Measurements from ENCODE around the gene SLC16A13. TPM values are rescaled to one million over a fixed set of nuclear protein-coding genes. Genes with fewer than 3 reads are reported as not detected.
"Not testable (repeated sequence)": the region's sequence is repeated elsewhere in the genome, so short reads cannot be mapped to it uniquely, and the experiment has no call there.

Gene SLC16A13
- total RNA-seq, 1 experiment from 2014 or later: 7.5 TPM

DNA sequence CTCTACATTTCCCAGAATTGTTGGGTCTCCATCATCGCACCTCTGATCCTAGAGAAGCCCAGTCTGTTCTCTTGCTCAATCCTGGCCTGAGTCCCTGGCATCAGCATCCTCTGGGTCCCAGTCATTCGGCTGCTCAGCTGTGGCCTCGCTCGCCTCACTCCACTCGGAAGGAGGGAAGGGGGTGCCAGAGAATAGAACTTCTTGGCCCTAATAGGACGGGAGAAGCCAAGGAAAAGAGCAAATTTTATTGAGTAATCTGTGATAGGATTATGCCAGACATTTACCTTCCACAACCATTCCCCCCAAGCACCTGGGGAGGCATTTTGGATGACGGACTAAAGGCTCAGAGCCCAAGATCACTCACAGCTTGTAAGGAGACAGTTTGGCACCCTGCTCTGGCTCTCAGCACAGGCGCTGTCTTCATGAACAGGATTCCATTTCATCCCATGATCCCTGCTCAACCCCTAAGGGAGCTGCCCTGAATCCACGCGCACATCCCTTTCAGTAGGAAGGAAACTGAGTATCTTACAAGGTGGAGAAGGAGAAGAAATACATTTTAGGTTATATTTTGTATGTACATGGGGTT, 44.7 kb downstream of the SLC16A13 start:
- ChIA-PET CTCF (no interaction called here), POLR2A (no interaction called here)
- H3K4me1 Mint-ChIP-seq (ENCODE audit: insufficient read depth, unreplicated experiment): peaks cover 14% of the 10 kb centered on the region
- TF ChIP-seq, protein P1, sequence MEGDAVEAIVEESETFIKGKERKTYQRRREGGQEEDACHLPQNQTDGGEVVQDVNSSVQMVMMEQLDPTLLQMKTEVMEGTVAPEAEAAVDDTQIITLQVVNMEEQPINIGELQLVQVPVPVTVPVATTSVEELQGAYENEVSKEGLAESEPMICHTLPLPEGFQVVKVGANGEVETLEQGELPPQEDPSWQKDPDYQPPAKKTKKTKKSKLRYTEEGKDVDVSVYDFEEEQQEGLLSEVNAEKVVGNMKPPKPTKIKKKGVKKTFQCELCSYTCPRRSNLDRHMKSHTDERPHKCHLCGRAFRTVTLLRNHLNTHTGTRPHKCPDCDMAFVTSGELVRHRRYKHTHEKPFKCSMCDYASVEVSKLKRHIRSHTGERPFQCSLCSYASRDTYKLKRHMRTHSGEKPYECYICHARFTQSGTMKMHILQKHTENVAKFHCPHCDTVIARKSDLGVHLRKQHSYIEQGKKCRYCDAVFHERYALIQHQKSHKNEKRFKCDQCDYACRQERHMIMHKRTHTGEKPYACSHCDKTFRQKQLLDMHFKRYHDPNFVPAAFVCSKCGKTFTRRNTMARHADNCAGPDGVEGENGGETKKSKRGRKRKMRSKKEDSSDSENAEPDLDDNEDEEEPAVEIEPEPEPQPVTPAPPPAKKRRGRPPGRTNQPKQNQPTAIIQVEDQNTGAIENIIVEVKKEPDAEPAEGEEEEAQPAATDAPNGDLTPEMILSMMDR (IDR thresholded peaks at IDR 0.05; ENCODE audit: unreplicated experiment): no peak
- no peaks in the 10 kb centered on the region for H3K9me3 Mint-ChIP-seq (ENCODE audit: unreplicated experiment)
- no peak for DNase-seq (ENCODE audit: unreplicated experiment)
- no TSS peak for BruUV-seq (replicated peaks)
- no peak overlapping the region for H3K27ac Mint-ChIP-seq (ENCODE audit: low read depth, unreplicated experiment)
- no peaks in the 10 kb centered on the region for H3K36me3 Mint-ChIP-seq (ENCODE audit: insufficient read depth, unreplicated experiment)
- H3K27me3 Mint-ChIP-seq (ENCODE audit: insufficient read depth, unreplicated experiment): no peaks in the 10 kb centered on the region
- intact Hi-C loops (cut with micrococcal nuclease): no loop called here
- no peak overlapping the region for H3K4me3 Mint-ChIP-seq (ENCODE audit: unreplicated experiment)

DNA sequence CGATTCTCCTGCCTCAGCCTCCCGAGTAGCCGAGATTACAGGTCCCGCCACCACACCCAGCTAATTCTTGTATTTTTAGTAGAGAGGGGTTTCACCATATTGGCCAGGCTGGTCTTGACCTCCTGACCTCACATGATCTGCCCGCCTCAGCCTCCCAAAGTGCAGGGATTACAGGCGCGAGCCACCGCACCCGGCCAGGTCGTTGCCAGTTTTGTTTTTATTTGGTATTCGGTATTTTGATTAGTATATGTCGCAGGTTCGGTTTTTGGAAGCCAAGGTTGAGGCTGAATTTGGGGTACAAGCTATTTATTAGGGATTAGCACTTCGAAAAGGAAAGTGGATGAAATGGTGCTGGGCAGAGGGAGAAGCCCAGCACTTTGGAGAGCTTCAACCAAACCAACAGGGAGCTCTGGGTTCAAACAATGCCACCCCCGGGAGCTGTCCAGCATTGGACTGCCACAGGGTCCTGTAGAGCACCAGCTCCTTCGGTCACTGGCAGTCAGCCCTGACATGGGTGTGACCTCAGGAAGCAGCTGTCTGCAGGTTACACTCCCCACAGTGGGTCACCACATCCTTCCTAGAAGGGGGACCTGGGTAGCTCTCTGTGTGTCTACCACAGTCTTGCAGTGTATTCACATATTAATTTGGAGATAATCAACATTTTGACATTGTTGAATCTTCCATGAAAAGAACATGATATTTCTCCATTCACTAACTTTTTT, 45.7 kb downstream of the SLC16A13 start:
- no peak for DNase-seq (ENCODE audit: unreplicated experiment)
- H3K27me3 Mint-ChIP-seq (ENCODE audit: insufficient read depth, unreplicated experiment): no peaks in the 10 kb centered on the region
- ChIA-PET POLR2A (interaction anchor here (1.1 kb wide), 1 partner anchor 18 kb away, joined by 3 read pairs; no protein-coding TSS in a partner anchor), CTCF (interaction anchor here (0.6 to 0.8 kb wide), 3 partner anchors 14 to 114 kb away, joined by 3 to 4 read pairs (median 3); no protein-coding TSS in a partner anchor)
- TF ChIP-seq, protein P1 (IDR thresholded peaks at IDR 0.05; ENCODE audit: unreplicated experiment): no peak
- BruUV-seq (replicated peaks): no TSS peak
- H3K9me3 Mint-ChIP-seq (ENCODE audit: unreplicated experiment): no peaks in the 10 kb centered on the region
- H3K27ac Mint-ChIP-seq (ENCODE audit: low read depth, unreplicated experiment): no peak overlapping the region
- H3K4me1 Mint-ChIP-seq (ENCODE audit: insufficient read depth, unreplicated experiment): peaks cover 14% of the 10 kb centered on the region
- H3K36me3 Mint-ChIP-seq (ENCODE audit: insufficient read depth, unreplicated experiment): no peaks in the 10 kb centered on the region
- intact Hi-C loops (cut with micrococcal nuclease): no loop called here
- H3K4me3 Mint-ChIP-seq (ENCODE audit: unreplicated experiment): no peak overlapping the region

DNA sequence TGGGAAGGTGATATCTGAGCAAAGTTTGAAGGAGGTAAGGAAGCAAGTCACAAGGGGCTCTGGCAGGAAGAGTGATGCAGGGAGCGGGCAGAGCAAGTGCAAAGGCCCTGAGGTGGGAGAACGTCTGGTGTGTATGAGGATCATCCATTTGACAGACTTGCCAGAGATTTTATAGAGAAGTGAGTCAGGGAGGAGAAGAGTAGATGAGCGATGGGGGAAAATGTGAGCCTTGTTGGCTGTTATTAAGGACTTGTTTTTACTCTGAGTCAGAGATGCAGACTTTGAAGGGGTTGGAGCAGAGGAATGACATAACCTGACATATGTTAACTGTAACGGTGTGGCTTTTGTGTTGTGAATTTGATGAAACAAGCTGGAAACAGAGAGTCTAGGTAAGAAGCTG, 47.8 kb downstream of the SLC16A13 start:
- ChIA-PET POLR2A (no interaction called here), CTCF (interaction anchor here (0.7 kb wide), 1 partner anchor 18 kb away, joined by 3 read pairs; no protein-coding TSS in a partner anchor)
- no peak for DNase-seq (ENCODE audit: unreplicated experiment)
- Mint-ChIP-seq H3K27ac (ENCODE audit: low read depth, unreplicated experiment) (no peak overlapping the region), H3K4me1 (ENCODE audit: insufficient read depth, unreplicated experiment) (peaks cover 22% of the 10 kb centered on the region), H3K27me3 (ENCODE audit: insufficient read depth, unreplicated experiment) (no peaks in the 10 kb centered on the region), H3K9me3 (ENCODE audit: unreplicated experiment) (no peaks in the 10 kb centered on the region), H3K36me3 (ENCODE audit: insufficient read depth, unreplicated experiment) (no peaks in the 10 kb centered on the region), H3K4me3 (ENCODE audit: unreplicated experiment) (no peak overlapping the region)
- TF ChIP-seq, protein P1 (IDR thresholded peaks at IDR 0.05; ENCODE audit: unreplicated experiment): no peak
- BruUV-seq (replicated peaks): no TSS peak
- intact Hi-C loops (cut with micrococcal nuclease): no loop called here

DNA sequence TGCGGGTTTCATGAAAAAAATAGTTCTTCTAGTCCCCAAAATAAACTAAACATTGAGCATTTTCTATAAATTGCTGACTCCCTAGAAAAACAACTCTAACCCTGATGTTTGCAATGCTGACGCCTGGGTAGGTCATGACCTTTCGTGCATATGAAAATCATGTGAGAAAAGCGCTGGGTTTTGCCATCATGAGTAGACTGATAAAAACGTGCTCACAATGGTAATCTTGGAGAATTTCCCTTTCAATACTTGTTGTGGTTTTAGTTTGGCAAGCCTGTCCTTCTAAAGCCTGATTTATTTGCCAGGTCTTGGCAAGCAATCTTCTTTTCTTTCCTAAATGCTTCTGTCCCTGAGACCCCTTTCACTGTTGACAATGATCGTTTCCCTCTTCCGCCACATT, 48.3 kb downstream of the SLC16A13 start:
- Mint-ChIP-seq H3K4me3 (ENCODE audit: unreplicated experiment) (no peak overlapping the region), H3K27me3 (ENCODE audit: insufficient read depth, unreplicated experiment) (no peaks in the 10 kb centered on the region), H3K9me3 (ENCODE audit: unreplicated experiment) (no peaks in the 10 kb centered on the region), H3K36me3 (ENCODE audit: insufficient read depth, unreplicated experiment) (no peaks in the 10 kb centered on the region), H3K4me1 (ENCODE audit: insufficient read depth, unreplicated experiment) (peaks cover 24% of the 10 kb centered on the region), H3K27ac (ENCODE audit: low read depth, unreplicated experiment) (no peak overlapping the region)
- DNase-seq (ENCODE audit: unreplicated experiment): no peak
- ChIA-PET CTCF (interaction anchor here (0.7 kb wide), 1 partner anchor 18 kb away, joined by 3 read pairs; no protein-coding TSS in a partner anchor), POLR2A (no interaction called here)
- BruUV-seq (replicated peaks): no TSS peak
- intact Hi-C loops (cut with micrococcal nuclease): no loop called here
- TF ChIP-seq, protein P1 (IDR thresholded peaks at IDR 0.05; ENCODE audit: unreplicated experiment): no peak

DNA sequence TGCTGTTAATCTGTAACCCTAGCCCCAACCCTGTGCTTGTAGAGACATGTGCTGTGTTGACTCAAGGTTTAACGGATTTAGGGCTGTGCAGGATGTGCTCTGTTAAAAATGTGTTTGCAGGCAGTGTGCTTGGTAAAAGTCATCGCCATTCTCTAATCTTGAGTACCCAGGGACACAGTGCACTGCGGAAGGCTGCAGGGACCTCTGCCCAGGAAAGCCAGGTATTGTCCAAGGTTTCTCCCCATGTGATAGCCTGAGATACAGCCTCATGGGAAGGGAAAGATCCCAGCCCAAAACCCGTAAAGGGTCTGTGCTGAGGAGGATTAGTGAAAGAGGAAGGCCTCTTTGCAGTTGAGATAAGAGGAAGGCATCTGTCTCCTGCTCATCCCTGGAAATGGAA, 52.6 kb downstream of the SLC16A13 start:
- H3K36me3 Mint-ChIP-seq (ENCODE audit: insufficient read depth, unreplicated experiment); intact Hi-C loops (cut with micrococcal nuclease); CTCF ChIA-PET; H3K4me3 Mint-ChIP-seq (ENCODE audit: unreplicated experiment); POLR2A ChIA-PET; H3K27me3 Mint-ChIP-seq (ENCODE audit: insufficient read depth, unreplicated experiment); H3K27ac Mint-ChIP-seq (ENCODE audit: low read depth, unreplicated experiment); BruUV-seq (replicated peaks); H3K9me3 Mint-ChIP-seq (ENCODE audit: unreplicated experiment): not testable (repeated sequence)
- peak; percentile 13 for DNase-seq (ENCODE audit: unreplicated experiment)
- H3K4me1 Mint-ChIP-seq (ENCODE audit: insufficient read depth, unreplicated experiment): peaks cover 21% of the 10 kb centered on the region

DNA sequence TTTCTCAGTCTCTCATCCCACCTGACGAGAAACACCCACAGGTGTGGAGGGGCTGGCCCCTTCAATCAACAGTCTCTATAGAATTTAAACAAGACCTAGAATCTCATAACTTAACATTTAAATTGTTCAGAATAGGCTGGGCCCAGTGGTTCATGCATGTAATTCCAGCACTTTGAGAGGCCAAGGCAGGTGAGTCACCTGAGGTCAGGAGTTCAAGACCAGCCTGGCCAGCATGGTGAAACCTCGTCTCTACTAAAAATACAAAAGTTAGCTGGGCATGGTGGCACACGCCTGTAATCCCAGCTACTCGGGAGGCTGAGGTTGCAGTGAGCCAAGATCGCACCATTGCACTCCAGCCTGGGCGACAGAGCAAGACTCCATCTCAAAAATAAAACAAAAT, 53.8 kb downstream of the SLC16A13 start:
- DNase-seq (ENCODE audit: unreplicated experiment); H3K9me3 Mint-ChIP-seq (ENCODE audit: unreplicated experiment); BruUV-seq (replicated peaks); H3K36me3 Mint-ChIP-seq (ENCODE audit: insufficient read depth, unreplicated experiment); H3K27ac Mint-ChIP-seq (ENCODE audit: low read depth, unreplicated experiment); CTCF ChIA-PET; intact Hi-C loops (cut with micrococcal nuclease); H3K27me3 Mint-ChIP-seq (ENCODE audit: insufficient read depth, unreplicated experiment); H3K4me3 Mint-ChIP-seq (ENCODE audit: unreplicated experiment); H3K4me1 Mint-ChIP-seq (ENCODE audit: insufficient read depth, unreplicated experiment): not testable (repeated sequence)
- POLR2A ChIA-PET: interaction anchor here (0.7 kb wide), 1 partner anchor 20 kb away, joined by 3 read pairs; no protein-coding TSS in a partner anchor
